ENCODE data around the gene OR2Z1.
"Not testable (repeated sequence)": the region's sequence is repeated elsewhere in the genome, so short reads cannot be mapped to it uniquely, and the experiment has no call there.

The OR2Z1 gene

GRCh38 chr19:8702350-8702749 is 19.1 kb upstream of the OR2Z1 start:
- no peak for DNase-seq (ENCODE audit: low spot score)

GRCh38 chr19:8703223-8703622 is 18.2 kb upstream of the OR2Z1 start:
- no peak for DNase-seq (ENCODE audit: low spot score)

- not testable (repeated sequence) for DNase-seq (ENCODE audit: low spot score)
Observed at GRCh38 chr19:8705304-8705703, 16.1 kb upstream of the OR2Z1 start.

GRCh38 chr19:8705742-8706141 is 15.7 kb upstream of the OR2Z1 start:
- peak; percentile 16 for DNase-seq (ENCODE audit: low spot score)

GRCh38 chr19:8710337-8710736 is 11.1 kb upstream of the OR2Z1 start:
- not testable (repeated sequence) for DNase-seq (ENCODE audit: low spot score)

GRCh38 chr19:8722032-8722431 is 598 bp downstream of the OR2Z1 start:
- DNase-seq (ENCODE audit: low spot score): no peak

- no peak for DNase-seq (ENCODE audit: low spot score)
Observed at GRCh38 chr19:8724276-8724675, 2.8 kb downstream of the OR2Z1 start.

GRCh38 chr19:8731428-8732169 is 10.2 kb downstream of the OR2Z1 start:
- DNase-seq (ENCODE audit: low spot score): peak; percentile 16

- no peak for DNase-seq (ENCODE audit: low spot score)
Observed at GRCh38 chr19:8738377-8738776, 16.9 kb downstream of the OR2Z1 start.

- not testable (repeated sequence) for DNase-seq (ENCODE audit: low spot score)
Observed at GRCh38 chr19:8739291-8740065, 18.0 kb downstream of the OR2Z1 start.

- not testable (repeated sequence) for DNase-seq (ENCODE audit: low spot score)
Observed at GRCh38 chr19:8767257-8767656, 45.8 kb downstream of the OR2Z1 start.

- not testable (repeated sequence) for DNase-seq (ENCODE audit: low spot score)
Observed at GRCh38 chr19:8769265-8769664, 47.8 kb downstream of the OR2Z1 start.

- not testable (repeated sequence) for DNase-seq (ENCODE audit: low spot score)
Observed at GRCh38 chr19:8773587-8773986, 52.2 kb downstream of the OR2Z1 start.
